Hepatocyte (in vitro differentiated cells): ENCODE measurements around the gene CHCHD10. TPM values are rescaled to one million over a fixed set of nuclear protein-coding genes. Genes with fewer than 3 reads are reported as not detected.

Experiments used
- DNase-seq: peaks from one replicate; pipeline ENCODE4 v3.0.0-alpha.2; 2016; ENCODE audit warnings: low spot score
- H2AFZ ChIP-seq: fragments of 200-600 bp; sonication (generic); 2 replicates; pipeline ENCODE4 v1.6.0; 2016; ENCODE audit warnings: antibody characterized with exemption, mild to moderate bottlenecking
- H3K27ac ChIP-seq: fragments of 200-600 bp; sonication (generic); 2 replicates; pipeline ENCODE4 v1.5.1; 2016; ENCODE audit warnings: mild to moderate bottlenecking
- H3K27me3 ChIP-seq: fragments of 200-600 bp; sonication (generic); 2 replicates; pipeline ENCODE4 v1.6.1; 2016
- H3K36me3 ChIP-seq: fragments of 200-600 bp; sonication (generic); replicated peaks from 2 replicates; pipeline ENCODE4 v1.5.1; 2016; ENCODE audit warnings: low read depth; ENCODE audit not compliant: insufficient read depth
- H3K4me1 ChIP-seq: fragments of 200-600 bp; sonication (generic); 2 replicates; pipeline ENCODE4 v1.5.1; 2016; ENCODE audit warnings: mild to moderate bottlenecking, moderate library complexity; ENCODE audit not compliant: insufficient read depth
- H3K4me2 ChIP-seq: fragments of 200-600 bp; sonication (generic); 2 replicates; pipeline ENCODE4 v1.6.0; 2016
- H3K4me3 ChIP-seq: fragments of 200-600 bp; sonication (generic); 2 replicates; pipeline ENCODE4 v1.5.1; 2016; ENCODE audit warnings: mild to moderate bottlenecking
- H3K79me2 ChIP-seq: fragments of 200-600 bp; sonication (generic); 2 replicates; pipeline ENCODE4 v1.6.0; 2017; ENCODE audit warnings: mild to moderate bottlenecking
- H3K9me2 ChIP-seq: fragments of 200-600 bp; sonication (generic); replicated peaks from 2 replicates; pipeline ENCODE4 v1.6.0; 2017; ENCODE audit warnings: mild to moderate bottlenecking; ENCODE audit not compliant: insufficient read depth
- H3K9me3 ChIP-seq: fragments of 200-600 bp; sonication (generic); 2 replicates; pipeline ENCODE4 v1.5.1; 2016; ENCODE audit warnings: low read depth, mild to moderate bottlenecking
- H4K20me1 ChIP-seq: fragments of 200-600 bp; sonication (generic); 2 replicates; pipeline ENCODE4 v1.6.0; 2016; ENCODE audit warnings: mild to moderate bottlenecking; ENCODE audit not compliant: insufficient read depth, poor library complexity, severe bottlenecking
- CTCF ChIP-seq: fragments of 200-600 bp; sonication (generic); IDR thresholded peaks from 2 replicates; pipeline ENCODE4 v1.5.1; 2016; ENCODE audit warnings: antibody characterized with exemption, mild to moderate bottlenecking; ENCODE audit not compliant: poor library complexity
- EZH2 ChIP-seq: fragments of 200-600 bp; sonication (generic); IDR thresholded peaks from 2 replicates; pipeline ENCODE4 v1.6.1; 2016; ENCODE audit warnings: antibody characterized with exemption, mild to moderate bottlenecking, borderline replicate concordance
- EZH2phosphoT487 ChIP-seq: fragments of 200-600 bp; sonication (generic); IDR thresholded peaks from one replicate; pipeline ENCODE4 v1.6.1; 2018; ENCODE audit warnings: antibody characterized with exemption, mild to moderate bottlenecking, low read depth, moderate library complexity; ENCODE audit not compliant: unreplicated experiment, severe bottlenecking
- WGBS: methylation state at CpG from one replicate; pipeline ENCODE4 v1.1.6; 2016; ENCODE audit warnings: low lambda C conversion rate; ENCODE audit errors: missing lambda C conversion rate; 5-methylcytosine and 5-hydroxymethylcytosine counted together
- polyA plus RNA-seq: library from polyadenylated mRNA; unstranded; fragments of >200 nt; fragmentation: Nextera tagmentation; extraction: Ambion mirVana; gene quantifications from 2 replicates; pipeline ENCODE4 v1.2.1, GENCODE V29; 2016
- total RNA-seq: library from RNA; depleted of rRNA; stranded (reverse); fragments of >200 nt; gene quantifications from 2 replicates; pipeline ENCODE4 v1.2.3, GENCODE V29; 2014

Gene CHCHD10
- total and polyA plus RNA-seq, 2 experiments from 2014 or later = 36.5 to 68.1 TPM

DNA sequence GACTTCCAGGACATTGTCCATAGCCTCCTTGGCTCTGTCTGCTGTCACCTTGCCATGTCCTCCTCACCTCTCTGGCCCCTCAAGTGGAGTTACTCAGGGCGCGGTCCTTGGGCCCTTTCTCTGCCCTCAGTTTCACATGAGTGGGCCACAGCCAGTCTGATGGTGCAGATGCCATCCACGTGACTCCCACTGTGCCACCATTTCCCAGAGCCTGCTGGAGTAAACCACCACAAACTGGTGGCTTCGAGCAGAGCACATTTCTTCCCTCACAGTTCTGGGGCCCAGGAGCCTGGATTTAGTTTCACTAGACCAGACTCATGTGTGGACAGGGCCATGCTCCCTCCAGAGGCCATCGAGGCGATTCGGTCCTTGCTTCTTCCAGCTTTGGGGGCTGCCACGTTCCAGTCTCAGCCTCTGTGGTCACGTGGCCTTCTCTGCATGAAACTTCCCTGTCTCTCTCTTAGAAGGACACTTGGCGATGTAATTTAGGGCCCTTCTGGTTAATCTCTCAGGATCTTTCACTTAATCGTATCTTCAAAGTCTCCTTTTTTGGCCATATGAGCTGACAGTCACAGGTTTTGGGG is 33.6 kb upstream of the CHCHD10 start:
- WGBS = 93% methylated on average over 11 of the region's 11 CpGs
- Histone ChIP-seq H3K9me2 (no peaks in the 10 kb centered on the region), H4K20me1 (peaks cover 5% of the 10 kb centered on the region), H3K27ac (no peak overlapping the region), H3K4me2 (no peak overlapping the region), H3K9me3 (no peaks in the 10 kb centered on the region), H3K36me3 (no peaks in the 10 kb centered on the region), H3K4me1 (no peaks in the 10 kb centered on the region), H3K27me3 (no peaks in the 10 kb centered on the region), H3K4me3 (no peak overlapping the region), H2AFZ (no peak overlapping the region), H3K79me2 (peaks cover 6% of the 10 kb centered on the region)
- TF ChIP-seq CTCF (no peak), EZH2phosphoT487 (no peak), EZH2 (no peak)
- no peak for DNase-seq

- H3K9me2 ChIP-seq = no peaks in the 10 kb centered on the region
- H3K4me1 ChIP-seq = peaks cover 4% of the 10 kb centered on the region
- no peak overlapping the region for H2AFZ ChIP-seq
- no peaks in the 10 kb centered on the region for H3K36me3 ChIP-seq
- no peak overlapping the region for H3K4me2 ChIP-seq
- H3K27me3 ChIP-seq = no peaks in the 10 kb centered on the region
- H3K9me3 ChIP-seq = no peaks in the 10 kb centered on the region
- no peak overlapping the region for H3K4me3 ChIP-seq
- peaks cover 5% of the 10 kb centered on the region for H4K20me1 ChIP-seq
- no peak for DNase-seq
- peaks cover 6% of the 10 kb centered on the region for H3K79me2 ChIP-seq
- TF ChIP-seq CTCF (no peak), EZH2 (no peak), EZH2phosphoT487 (no peak)
- WGBS = 98% methylated on average over 18 of the region's 18 CpGs
- no peak overlapping the region for H3K27ac ChIP-seq
These were observed 32.8 kb upstream of the CHCHD10 start for GRCh38 chr22:23800297-23801237.

DNA sequence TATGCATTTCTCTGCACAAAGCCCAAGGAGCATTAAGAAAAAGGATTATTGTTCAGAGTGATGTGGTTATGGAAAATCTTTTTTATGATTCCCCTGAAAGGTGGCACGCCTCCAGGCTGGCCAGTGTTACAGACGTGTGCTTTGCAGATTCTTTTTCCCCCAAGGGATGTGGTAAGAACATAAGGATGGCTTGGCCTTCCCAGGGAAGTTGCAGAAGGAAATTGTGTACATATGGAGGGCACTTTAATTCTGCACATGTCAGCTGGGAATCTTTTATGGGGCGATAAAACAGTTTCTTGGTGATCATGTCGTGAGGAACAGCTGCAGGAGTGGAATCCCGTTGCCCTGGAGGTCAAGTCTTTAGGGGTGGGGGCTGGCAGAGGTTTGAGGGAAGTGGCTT is 28.7 kb upstream of the CHCHD10 start:
- no peak for TF ChIP-seq EZH2
- TF ChIP-seq CTCF = no peak
- no peak for TF ChIP-seq EZH2phosphoT487
- peaks cover 10% of the 10 kb centered on the region for H3K4me1 ChIP-seq
- H3K27ac ChIP-seq = peak overlapping the region; percentile 90
- no peaks in the 10 kb centered on the region for H3K9me2 ChIP-seq
- DNase-seq = peak; percentile 60
- H3K4me2 ChIP-seq = no peak overlapping the region
- H4K20me1 ChIP-seq = peaks cover 21% of the 10 kb centered on the region
- peaks cover 44% of the 10 kb centered on the region for H3K79me2 ChIP-seq
- WGBS = 56% methylated on average over 5 of the region's 5 CpGs
- H3K36me3 ChIP-seq = no peaks in the 10 kb centered on the region
- no peaks in the 10 kb centered on the region for H3K27me3 ChIP-seq
- no peak overlapping the region for H3K4me3 ChIP-seq
- no peak overlapping the region for H2AFZ ChIP-seq
- H3K9me3 ChIP-seq = no peaks in the 10 kb centered on the region
